HL-60 (cell line): ENCODE results near the gene ADGRA1.

ENCODE experiments used
- DNase-seq, 2 experiments: peaks; one replicate each; pipeline ENCODE4 v3.0.0-alpha.2; 2010 to 2020; ENCODE audit warnings: low read depth in 1 of 2, low spot score in 1 of 2
- H3K27ac ChIP-seq: fragments of 250-450 bp; sonication (Bioruptor Pico); replicated peaks from 2 replicates; pipeline ENCODE4 v1.5.1; 2020; ENCODE audit warnings: mild to moderate bottlenecking, moderate library complexity
- H3K27me3 ChIP-seq: fragments of 250-450 bp; sonication (Bioruptor Pico); 2 replicates; pipeline ENCODE4 v1.5.1; 2021; ENCODE audit warnings: mild to moderate bottlenecking, moderate library complexity; ENCODE audit not compliant: insufficient read depth, poor library complexity, severe bottlenecking
- H3K4me3 ChIP-seq: replicated peaks from 2 replicates; pipeline ENCODE4 v1.5.1; 2011; ENCODE audit warnings: mild to moderate bottlenecking, control low read depth, low read length; ENCODE audit not compliant: insufficient read depth
- CTCF ChIP-seq: IDR thresholded peaks from one replicate; pipeline ENCODE4 v1.5.1; 2011; ENCODE audit warnings: low read length, control low read depth, inconsistent platforms; ENCODE audit not compliant: insufficient read depth
- GABPA ChIP-seq: IDR thresholded peaks from 2 replicates; pipeline ENCODE4 v1.6.1; 2012; ENCODE audit warnings: low read depth
- POLR2AphosphoS5 ChIP-seq: IDR thresholded peaks from 2 replicates; pipeline ENCODE4 v1.6.1; 2012; ENCODE audit warnings: low read depth
- REST ChIP-seq: IDR thresholded peaks from 2 replicates; pipeline ENCODE4 v1.6.1; 2012; ENCODE audit warnings: low read depth; ENCODE audit not compliant: insufficient replicate concordance
- SPI1 ChIP-seq: IDR thresholded peaks from 2 replicates; pipeline ENCODE4 v1.6.1; 2012; ENCODE audit warnings: low read depth, mild to moderate bottlenecking, borderline replicate concordance

Gene ADGRA1

GRCh38 chr10:133177380-133178157, 89.8 kb downstream of the ADGRA1 start:
- H3K27me3 ChIP-seq, result no peaks in the 10 kb centered on the region
- no peak for TF ChIP-seq CTCF
- TF ChIP-seq GABPA, result no peak
- TF ChIP-seq REST, result no peak
- TF ChIP-seq SPI1, result no peak
- TF ChIP-seq POLR2AphosphoS5, result no peak
- H3K27ac ChIP-seq, result no peak overlapping the region
- H3K4me3 ChIP-seq, result no peak overlapping the region
- no peak for DNase-seq

GRCh38 chr10:133178357-133179127, 90.8 kb downstream of the ADGRA1 start:
- H3K4me3 ChIP-seq, result no peak overlapping the region
- no peak for TF ChIP-seq REST
- TF ChIP-seq CTCF, result no peak
- no peak for TF ChIP-seq SPI1
- TF ChIP-seq POLR2AphosphoS5, result no peak
- no peak for TF ChIP-seq GABPA
- no peak for DNase-seq
- no peak overlapping the region for H3K27ac ChIP-seq
- no peaks in the 10 kb centered on the region for H3K27me3 ChIP-seq

GRCh38 chr10:133179128-133179520, 91.4 kb downstream of the ADGRA1 start:
- no peak overlapping the region for H3K4me3 ChIP-seq
- DNase-seq, result no peak
- no peak overlapping the region for H3K27ac ChIP-seq
- TF ChIP-seq POLR2AphosphoS5 (no peak), CTCF (no peak), SPI1 (no peak), REST (no peak), GABPA (no peak)
- no peaks in the 10 kb centered on the region for H3K27me3 ChIP-seq
